ENCODE results near the gene RAB7A.

Gene RAB7A

DNA sequence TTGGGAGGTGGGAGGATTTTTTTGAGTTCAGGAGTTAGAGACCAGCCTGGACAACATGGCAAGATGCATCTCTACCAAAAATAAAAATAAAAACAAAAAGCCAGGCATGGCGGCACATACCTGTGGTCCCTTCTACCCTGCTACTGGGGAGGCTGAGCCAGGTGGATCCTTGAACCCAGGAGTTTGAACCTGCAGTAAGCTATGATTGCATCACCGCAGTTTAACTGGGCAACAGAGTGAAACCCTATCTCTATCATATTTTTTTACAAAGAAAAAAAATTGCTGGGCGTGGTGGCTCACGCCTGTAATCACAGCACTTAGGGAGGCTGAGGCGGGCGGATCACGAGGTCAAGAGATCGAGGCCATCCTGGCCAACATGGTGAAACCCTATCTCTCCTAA lies 39.5 kb upstream of the RAB7A start:
- TF ChIP-seq, protein P1, sequence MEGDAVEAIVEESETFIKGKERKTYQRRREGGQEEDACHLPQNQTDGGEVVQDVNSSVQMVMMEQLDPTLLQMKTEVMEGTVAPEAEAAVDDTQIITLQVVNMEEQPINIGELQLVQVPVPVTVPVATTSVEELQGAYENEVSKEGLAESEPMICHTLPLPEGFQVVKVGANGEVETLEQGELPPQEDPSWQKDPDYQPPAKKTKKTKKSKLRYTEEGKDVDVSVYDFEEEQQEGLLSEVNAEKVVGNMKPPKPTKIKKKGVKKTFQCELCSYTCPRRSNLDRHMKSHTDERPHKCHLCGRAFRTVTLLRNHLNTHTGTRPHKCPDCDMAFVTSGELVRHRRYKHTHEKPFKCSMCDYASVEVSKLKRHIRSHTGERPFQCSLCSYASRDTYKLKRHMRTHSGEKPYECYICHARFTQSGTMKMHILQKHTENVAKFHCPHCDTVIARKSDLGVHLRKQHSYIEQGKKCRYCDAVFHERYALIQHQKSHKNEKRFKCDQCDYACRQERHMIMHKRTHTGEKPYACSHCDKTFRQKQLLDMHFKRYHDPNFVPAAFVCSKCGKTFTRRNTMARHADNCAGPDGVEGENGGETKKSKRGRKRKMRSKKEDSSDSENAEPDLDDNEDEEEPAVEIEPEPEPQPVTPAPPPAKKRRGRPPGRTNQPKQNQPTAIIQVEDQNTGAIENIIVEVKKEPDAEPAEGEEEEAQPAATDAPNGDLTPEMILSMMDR (IDR thresholded peaks at IDR 0.05; ENCODE audit: low read depth, low read length) = no peak
- H3K4me3 ChIP-seq (ENCODE audit: low read depth, low read length) = no peak overlapping the region

GRCh38 chr3:128689060-128689459 lies 36.9 kb upstream of the RAB7A start:
- TF ChIP-seq, protein P1 (IDR thresholded peaks at IDR 0.05; ENCODE audit: low read depth, low read length) = no peak
- no peak overlapping the region for H3K4me3 ChIP-seq (ENCODE audit: low read depth, low read length)

DNA sequence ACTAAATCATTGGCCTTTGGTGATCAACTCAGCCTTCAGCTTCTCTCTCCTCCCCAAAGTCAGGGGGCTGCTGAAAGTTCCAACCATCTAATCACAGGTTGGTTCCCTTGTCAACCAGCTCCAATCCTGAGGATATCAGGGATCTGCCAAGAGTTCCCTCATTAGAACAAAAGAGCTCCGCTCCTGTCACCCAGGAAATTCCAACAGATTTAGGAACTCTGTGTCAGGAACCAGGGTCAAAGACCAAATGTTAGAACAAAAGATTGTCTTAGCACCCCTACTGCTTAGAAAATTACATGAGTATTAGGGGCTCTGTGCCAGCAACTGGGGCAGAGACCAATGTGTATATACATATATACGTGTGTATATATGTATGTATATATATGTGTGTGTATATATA lies 32.3 kb upstream of the RAB7A start:
- H3K4me3 ChIP-seq (ENCODE audit: low read depth, low read length) = no peak overlapping the region
- TF ChIP-seq, protein P1 (IDR thresholded peaks at IDR 0.05; ENCODE audit: low read depth, low read length) = no peak

- TF ChIP-seq, protein P1 (IDR thresholded peaks at IDR 0.05; ENCODE audit: low read depth, low read length) = no peak
Observed at GRCh38 chr3:128697341-128697740, 28.6 kb upstream of the RAB7A start.

GRCh38 chr3:128698211-128699047 lies 27.6 kb upstream of the RAB7A start:
- peak overlapping the region; percentile 24; the same call in 1 of the 2 replicates for H3K4me3 ChIP-seq (ENCODE audit: low read depth, low read length)
- TF ChIP-seq, protein P1 (IDR thresholded peaks at IDR 0.05; ENCODE audit: low read depth, low read length) = no peak

More at GRCh38 chr3:128697341-128697740, 28.6 kb upstream of the RAB7A start:
- H3K4me3 ChIP-seq (ENCODE audit: low read depth, low read length) = no peak overlapping the region

DNA sequence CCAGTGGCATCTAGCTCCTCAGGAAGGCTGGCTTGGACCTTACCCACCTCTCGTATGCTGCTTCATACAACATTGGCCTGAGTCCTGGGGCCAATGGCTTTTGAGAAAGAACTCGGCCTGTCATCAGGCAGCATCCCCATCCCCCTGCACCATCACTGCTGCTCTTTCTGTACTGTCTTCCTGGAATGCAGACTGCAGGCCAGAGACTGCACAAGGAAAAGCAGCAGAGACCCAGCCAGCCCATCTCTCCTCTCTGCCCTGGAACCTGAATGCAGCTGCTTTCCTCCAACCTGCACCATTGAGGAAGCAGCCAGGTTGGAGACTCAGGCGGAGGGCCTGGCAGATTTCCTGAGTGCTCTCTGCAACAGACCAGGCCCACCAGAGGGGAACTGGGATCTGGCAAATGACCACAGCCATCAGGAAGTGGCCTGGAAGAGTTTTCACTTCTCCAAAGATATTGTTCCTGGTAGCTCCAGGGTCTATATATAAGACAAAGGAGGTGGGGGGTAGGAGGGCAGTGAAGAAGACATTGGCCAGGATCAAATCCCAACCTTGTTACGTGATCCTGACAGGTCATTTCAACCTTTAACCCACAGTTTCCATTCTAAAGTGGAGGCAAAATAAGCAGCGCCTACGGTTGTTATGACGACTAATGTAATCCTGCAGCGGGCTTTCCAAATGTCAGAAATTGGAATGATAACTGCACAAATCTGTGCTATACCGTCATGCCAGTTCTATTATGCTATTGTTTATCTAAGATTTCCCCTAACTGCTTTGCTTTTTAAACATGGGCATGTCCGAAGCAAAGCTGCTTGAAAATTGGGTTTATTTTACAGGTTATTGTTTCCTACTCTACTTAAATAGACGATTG lies 24.4 kb upstream of the RAB7A start:
- TF ChIP-seq, protein P1 (IDR thresholded peaks at IDR 0.05; ENCODE audit: low read depth, low read length) = no peak
- H3K4me3 ChIP-seq (ENCODE audit: low read depth, low read length) = no peak overlapping the region
